SH-SY5Y (cell line): ENCODE measurements around the gene PLET1.

Experiments
- GATA2 ChIP-seq: IDR thresholded peaks from 2 replicates; pipeline ENCODE4 v1.6.1; 2011; ENCODE audit warnings: mild to moderate bottlenecking, low read depth, low read length
- GATA3 ChIP-seq: IDR thresholded peaks from 2 replicates; pipeline ENCODE4 v1.6.1; 2011; ENCODE audit warnings: low read depth, mild to moderate bottlenecking, low read length, moderate library complexity

DNA sequence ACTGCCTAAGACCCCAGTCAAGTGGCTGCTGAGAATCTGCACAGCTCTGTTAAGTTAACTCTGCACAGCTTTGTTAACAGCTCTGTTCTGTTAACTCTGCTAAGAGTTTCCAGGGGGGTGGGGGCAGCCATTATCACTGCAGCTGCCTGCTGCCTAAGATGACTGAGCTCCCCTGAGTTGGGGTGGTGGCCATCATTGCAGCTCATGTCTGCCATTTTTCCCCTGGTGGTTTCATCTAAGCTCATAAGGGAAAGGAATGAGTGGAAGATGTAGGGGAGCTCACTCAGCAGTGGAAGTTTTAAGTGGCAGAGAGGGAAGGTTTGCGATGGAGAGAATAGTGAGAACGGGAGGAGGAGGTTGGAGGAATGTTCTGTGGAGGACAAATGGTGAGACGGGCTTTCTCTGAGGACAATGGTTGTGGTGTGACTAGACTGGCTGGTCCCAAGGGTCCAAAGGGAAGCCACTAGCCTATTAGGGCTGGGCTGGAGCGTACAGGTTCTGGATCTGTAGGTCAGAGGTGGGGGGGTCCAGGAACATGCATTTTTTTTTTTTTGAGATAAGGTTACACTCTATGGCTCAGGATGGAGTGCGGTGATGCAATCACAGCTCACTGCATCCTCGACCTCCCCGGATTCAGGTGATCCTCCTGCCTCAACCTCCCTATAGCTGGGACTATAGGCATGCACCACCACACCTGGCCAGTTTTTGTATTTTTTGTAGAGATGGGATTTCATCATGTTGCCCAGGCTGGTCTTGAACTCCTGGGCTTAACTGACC is 13.5 kb upstream of the PLET1 start:
- no peak for TF ChIP-seq GATA3
- no peak for TF ChIP-seq GATA2
